Measurements from ENCODE around the gene TPSD1. TPM values are rescaled to one million over a fixed set of nuclear protein-coding genes. Genes with fewer than 3 reads are reported as not detected.

TPSD1 gene
- total RNA-seq, 1 donor from 2014 or later: not detected

- H3K27ac Mint-ChIP-seq: no peak overlapping the region
- no peaks in the 10 kb centered on the region for H3K4me1 Mint-ChIP-seq (ENCODE audit: unreplicated experiment)
- no peaks in the 10 kb centered on the region for H3K9me3 Mint-ChIP-seq
- H3K4me3 Mint-ChIP-seq: no peak overlapping the region
- TF ChIP-seq CTCF (conservative IDR thresholded peaks at IDR 0.05): no peak
- DNase-seq (ENCODE audit: extremely low spot score, unreplicated experiment): no peak
- peaks cover 20% of the 10 kb centered on the region for H3K27me3 Mint-ChIP-seq
- H3K36me3 Mint-ChIP-seq: no peaks in the 10 kb centered on the region
These were observed 4.3 kb downstream of the TPSD1 start for GRCh38 chr16:1260101-1260680.

- Mint-ChIP-seq H3K27ac (no peak overlapping the region), H3K4me3 (no peak overlapping the region), H3K27me3 (peaks cover 20% of the 10 kb centered on the region), H3K4me1 (ENCODE audit: unreplicated experiment) (no peaks in the 10 kb centered on the region), H3K36me3 (no peaks in the 10 kb centered on the region), H3K9me3 (no peaks in the 10 kb centered on the region)
- TF ChIP-seq CTCF (conservative IDR thresholded peaks at IDR 0.05): no peak
- DNase-seq (ENCODE audit: extremely low spot score, unreplicated experiment): peak; percentile 66
These were observed 5.4 kb downstream of the TPSD1 start for GRCh38 chr16:1261131-1261892.

- Mint-ChIP-seq H3K36me3 (no peaks in the 10 kb centered on the region), H3K9me3 (no peaks in the 10 kb centered on the region), H3K4me3 (no peak overlapping the region), H3K4me1 (ENCODE audit: unreplicated experiment) (no peaks in the 10 kb centered on the region), H3K27ac (no peak overlapping the region), H3K27me3 (peaks cover 20% of the 10 kb centered on the region)
- TF ChIP-seq CTCF (conservative IDR thresholded peaks at IDR 0.05): no peak
- DNase-seq (ENCODE audit: extremely low spot score, unreplicated experiment): no peak
These were observed 6.5 kb downstream of the TPSD1 start for GRCh38 chr16:1262210-1262845.

GRCh38 chr16:1262846-1263221 is 7.0 kb downstream of the TPSD1 start:
- peaks cover 20% of the 10 kb centered on the region for H3K27me3 Mint-ChIP-seq
- no peaks in the 10 kb centered on the region for H3K9me3 Mint-ChIP-seq
- H3K27ac Mint-ChIP-seq: no peak overlapping the region
- no peak for DNase-seq (ENCODE audit: extremely low spot score, unreplicated experiment)
- no peaks in the 10 kb centered on the region for H3K36me3 Mint-ChIP-seq
- H3K4me1 Mint-ChIP-seq (ENCODE audit: unreplicated experiment): no peaks in the 10 kb centered on the region
- H3K4me3 Mint-ChIP-seq: no peak overlapping the region
- no peak for TF ChIP-seq CTCF (conservative IDR thresholded peaks at IDR 0.05)

- Mint-ChIP-seq H3K9me3 (no peaks in the 10 kb centered on the region), H3K27ac (no peak overlapping the region), H3K4me3 (no peak overlapping the region), H3K36me3 (no peaks in the 10 kb centered on the region), H3K4me1 (ENCODE audit: unreplicated experiment) (no peaks in the 10 kb centered on the region), H3K27me3 (peaks cover 20% of the 10 kb centered on the region)
- TF ChIP-seq CTCF (conservative IDR thresholded peaks at IDR 0.05): no peak
- DNase-seq (ENCODE audit: extremely low spot score, unreplicated experiment): no peak
These were observed 7.9 kb downstream of the TPSD1 start for GRCh38 chr16:1263591-1264344.
